K562 treated with DMSO at 1 percent for 12 hours (cell line): Measurements from ENCODE around the gene IL17RC. TPM values are rescaled to one million over a fixed set of nuclear protein-coding genes. Genes with fewer than 3 reads are reported as not detected.

ENCODE experiments used
- total RNA-seq: library from RNA; unstranded; fragments of 300-600 nt; gene quantifications from 2 replicates; pipeline ENCODE4 v1.2.3, GENCODE V29; 2022; ENCODE audit not compliant: insufficient read depth

IL17RC gene
- 34.1 and 39.6 TPM in 2 replicates for total RNA-seq

DNA sequence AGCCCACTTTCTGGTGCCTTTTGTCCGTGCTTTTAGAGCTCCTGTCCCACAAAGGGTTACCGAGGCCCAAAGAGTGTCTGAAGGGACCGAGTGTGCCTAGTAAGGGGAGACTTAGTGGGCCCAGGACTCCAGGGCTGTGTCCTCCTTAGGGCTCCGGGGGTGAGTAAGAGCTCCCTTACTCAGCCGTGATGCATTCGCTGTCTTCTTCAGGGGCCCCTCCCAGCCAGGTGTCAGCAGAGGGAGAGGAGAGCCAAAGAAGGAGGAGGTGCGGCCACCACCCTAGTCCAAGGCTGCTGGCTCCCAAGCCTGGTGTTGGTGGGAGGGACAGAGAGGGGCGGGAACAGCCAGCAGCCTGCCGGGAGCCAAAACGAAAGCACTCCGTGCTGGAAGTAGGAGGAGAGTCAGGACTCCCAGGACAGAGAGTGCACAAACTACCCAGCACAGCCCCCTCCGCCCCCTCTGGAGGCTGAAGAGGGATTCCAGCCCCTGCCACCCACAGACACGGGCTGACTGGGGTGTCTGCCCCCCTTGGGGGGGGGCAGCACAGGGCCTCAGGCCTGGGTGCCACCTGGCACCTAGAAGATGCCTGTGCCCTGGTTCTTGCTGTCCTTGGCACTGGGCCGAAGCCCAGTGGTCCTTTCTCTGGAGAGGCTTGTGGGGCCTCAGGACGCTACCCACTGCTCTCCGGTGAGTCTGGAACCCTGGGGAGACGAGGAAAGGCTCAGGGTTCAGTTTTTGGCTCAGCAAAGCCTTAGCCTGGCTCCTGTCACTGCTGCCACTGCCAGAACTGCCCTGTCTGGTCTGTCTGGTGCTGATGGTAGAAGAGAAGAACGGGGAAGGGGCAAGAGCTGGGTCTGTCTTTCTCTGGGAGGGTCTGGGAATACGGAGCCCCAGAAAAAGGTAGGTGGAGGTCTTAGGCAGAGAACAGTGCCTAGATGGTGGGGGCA is at the start of gene IL17RC:
TSS of gene IL17RC (plus strand) at position 365 of the 947 bp plus-strand sequence. CDS start at position 583, 218 bp downstream.

DNA sequence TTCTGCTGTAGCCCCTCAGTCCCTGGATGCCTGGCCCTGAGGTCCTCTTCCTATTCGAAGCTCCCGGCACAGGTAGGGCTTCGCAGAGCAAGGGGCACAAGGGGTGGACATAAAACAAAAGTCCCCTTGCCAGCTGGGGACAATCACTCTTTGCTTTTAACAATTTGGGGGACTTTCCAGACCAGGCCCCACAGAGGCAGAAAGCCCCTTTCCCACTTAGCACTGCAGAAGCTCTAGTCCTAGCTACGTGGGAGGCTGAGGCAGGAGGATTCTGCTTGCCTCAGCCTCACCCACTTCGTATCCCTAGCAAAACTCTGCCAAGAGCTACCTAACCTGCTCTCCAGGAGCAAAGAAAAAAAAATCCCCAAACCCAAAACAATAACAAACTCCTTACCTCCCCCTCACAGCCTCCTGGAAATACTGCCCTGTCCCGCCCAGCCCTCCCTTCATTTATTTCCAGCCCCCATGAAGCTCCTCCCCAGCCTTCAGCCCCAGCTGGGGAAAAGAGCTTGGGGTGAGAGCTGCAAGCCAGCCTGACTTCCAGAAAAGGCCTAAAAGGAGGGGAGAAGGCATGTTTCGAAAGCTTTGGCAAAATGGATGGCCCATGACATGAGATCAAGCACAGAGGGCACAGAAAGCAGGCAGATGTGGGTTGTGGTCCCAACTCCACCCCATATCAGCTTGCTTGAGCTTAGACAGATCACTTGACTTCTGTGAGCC is 36.9 kb upstream of the IL17RC start, which contains the start of gene CIDEC:
TSS of gene CIDEC (minus strand) at position 424 of the 720 bp plus-strand sequence. CDS start 1,767 bp downstream, outside the sequence.

GRCh38 chr3:9890249-9891071 is 26.4 kb upstream of the IL17RC start, which contains the start of gene JAGN1:
Gene JAGN1 (plus strand): TSS chr3:9890610. CDS start chr3:9890723, 113 bp downstream.

GRCh38 chr3:9902372-9903237 is 14.3 kb upstream of the IL17RC start, which contains the start of gene IL17RE:
Gene IL17RE (plus strand): TSS chr3:9902848. CDS start chr3:9902933, 85 bp downstream.

GRCh38 chr3:9933561-9934234 is 16.8 kb downstream of the IL17RC start, which contains the start of gene CRELD1:
Gene CRELD1 (plus strand): TSS chr3:9933834. CDS start chr3:9934439, 605 bp downstream.

GRCh38 chr3:9951962-9952805 is 35.3 kb downstream of the IL17RC start, which contains the start of gene PRRT3:
Gene PRRT3 (minus strand): TSS chr3:9952408. CDS start chr3:9950115, 2,293 bp downstream.

Other genes starting within 250 kb of the IL17RC start
- not detected in 2 replicates for gene CPNE9, start 213.3 kb upstream of the IL17RC start, total RNA-seq
- gene BRPF1, start 185.4 kb upstream of the IL17RC start, total RNA-seq: 14.7 and 30.4 TPM in 2 replicates
- gene OGG1, start 167.1 kb upstream of the IL17RC start, total RNA-seq: 21.3 and 31.6 TPM in 2 replicates
- 11.2 and 13.1 TPM in 2 replicates for gene CAMK1, start 147.2 kb upstream of the IL17RC start, total RNA-seq
- 103 TPM in 2 replicates for gene TADA3, start 124.6 kb upstream of the IL17RC start, total RNA-seq
- 37.5 and 57.4 TPM in 2 replicates for gene ARPC4, start 124.0 kb upstream of the IL17RC start, total RNA-seq
- gene TTLL3, start 106.8 kb upstream of the IL17RC start, total RNA-seq: 41.4 and 97.9 TPM in 2 replicates
- gene RPUSD3, start 73.1 kb upstream of the IL17RC start, total RNA-seq: 77.6 and 82.0 TPM in 2 replicates
- gene CIDEC, start 36.8 kb upstream of the IL17RC start, total RNA-seq: not detected in 2 replicates
- 57.8 and 66.0 TPM in 2 replicates for gene JAGN1, start 26.5 kb upstream of the IL17RC start, total RNA-seq
- gene IL17RE, start 14.2 kb upstream of the IL17RC start, total RNA-seq: 0.64 and 0.67 TPM in 2 replicates
- 18.5 and 28.3 TPM in 2 replicates for gene CRELD1, start 16.7 kb downstream of the IL17RC start, total RNA-seq
- gene PRRT3, start 35.3 kb downstream of the IL17RC start, total RNA-seq: 1.3 and 2.8 TPM in 2 replicates
- 34.7 and 41.6 TPM in 2 replicates for gene EMC3, start 69.7 kb downstream of the IL17RC start, total RNA-seq
- gene FANCD2, start 109.3 kb downstream of the IL17RC start, total RNA-seq: 39.2 and 80.6 TPM in 2 replicates
- not detected in 2 replicates for gene FANCD2OS, start 191.2 kb downstream of the IL17RC start, total RNA-seq
- 261 and 291 TPM in 2 replicates for gene BRK1, start 198.6 kb downstream of the IL17RC start, total RNA-seq
- gene VHL, start 224.7 kb downstream of the IL17RC start, total RNA-seq: 58.0 and 119 TPM in 2 replicates
- 5.0 and 7.9 TPM in 2 replicates for gene IRAK2, start 247.8 kb downstream of the IL17RC start, total RNA-seq